GM19438 (cell line): ENCODE results near the gene ANKH.
A peak's percentile ranks its signal among the peaks of the same experiment; 100 is the strongest.
"Not testable (repeated sequence)": the region's sequence is repeated elsewhere in the genome, so short reads cannot be mapped to it uniquely, and the experiment has no call there.

Source experiments
- ATAC-seq: cut with Tn5 transposase; IDR thresholded peaks from one replicate; pipeline ENCODE4 v1.9.1; 2021; ENCODE audit warnings: low read depth; ENCODE audit not compliant: unreplicated experiment

The ANKH gene

DNA sequence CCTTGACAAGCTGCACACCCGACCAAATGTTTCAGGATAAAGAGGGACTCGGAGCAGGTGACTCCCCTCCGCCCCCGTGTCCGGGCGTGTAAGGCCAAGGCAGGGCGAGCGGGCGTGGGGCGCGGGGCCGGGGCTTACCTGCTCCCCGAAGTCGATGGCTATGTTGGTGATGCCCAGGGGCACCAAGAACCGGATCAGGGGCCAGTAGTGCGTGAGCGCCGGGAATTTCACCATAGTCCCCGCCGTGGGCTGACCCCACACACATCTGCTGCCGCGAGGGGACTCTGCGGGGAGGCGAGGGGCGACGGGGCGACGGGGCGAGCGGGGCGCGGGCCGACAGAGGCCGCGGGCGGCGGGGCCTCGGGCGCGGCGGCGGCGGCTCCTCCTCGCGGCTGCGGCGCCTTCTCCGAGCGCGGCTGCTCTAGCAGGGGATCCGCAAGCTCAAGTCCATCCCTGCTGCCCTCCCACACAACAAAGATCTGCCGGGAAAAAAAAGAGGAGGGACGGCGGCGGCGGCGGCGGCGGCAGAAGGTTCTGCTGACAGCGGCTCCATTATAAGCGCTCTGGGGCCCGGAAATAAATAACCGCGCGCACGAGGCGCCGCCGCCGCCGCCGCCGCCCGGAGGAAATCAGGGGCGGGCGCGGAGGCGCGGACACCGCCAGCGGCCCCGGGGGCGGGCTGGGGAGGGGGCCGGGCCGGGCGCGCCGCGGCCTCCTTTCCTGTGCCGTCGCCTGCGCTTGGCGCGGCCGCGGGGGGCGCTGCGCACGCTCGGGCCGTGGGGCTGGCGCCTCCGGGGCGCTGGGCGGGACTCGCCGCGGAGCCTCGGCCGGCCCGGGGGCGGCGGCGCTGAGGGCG is at the start of gene ANKH:
Gene ANKH (minus strand): TSS at position 565 of the 856 bp plus-strand sequence. CDS start 331 bp downstream, at position 234.
- peak; percentile 76 for ATAC-seq

DNA sequence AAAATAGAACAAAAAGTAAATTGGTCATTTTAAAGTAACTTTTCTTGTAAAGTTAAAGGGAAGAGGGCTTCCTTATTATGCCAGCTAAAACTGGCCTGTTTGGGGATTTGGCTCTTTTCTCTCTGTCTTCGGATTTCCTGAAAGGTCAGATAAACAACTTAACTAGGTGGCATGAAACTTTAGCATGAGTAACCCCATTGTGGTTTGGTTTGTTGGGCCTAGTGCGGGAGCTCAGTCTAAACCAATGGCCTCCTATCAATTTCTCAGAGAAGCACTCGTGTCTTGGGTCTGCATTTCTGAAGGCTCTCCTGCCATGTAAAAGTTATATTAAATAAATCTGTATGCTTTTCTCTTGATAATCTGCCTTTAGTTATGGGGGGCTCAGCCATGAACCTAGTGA is 48.5 kb upstream of the ANKH start:
- ATAC-seq, result no peak

GRCh38 chr5:14919106-14919505 is 47.5 kb upstream of the ANKH start:
- not testable (repeated sequence) for ATAC-seq

- no peak for ATAC-seq
Observed at GRCh38 chr5:14917719-14918118, 46.1 kb upstream of the ANKH start.

- ATAC-seq, result no peak
Observed at GRCh38 chr5:14915291-14915952, 43.8 kb upstream of the ANKH start.

DNA sequence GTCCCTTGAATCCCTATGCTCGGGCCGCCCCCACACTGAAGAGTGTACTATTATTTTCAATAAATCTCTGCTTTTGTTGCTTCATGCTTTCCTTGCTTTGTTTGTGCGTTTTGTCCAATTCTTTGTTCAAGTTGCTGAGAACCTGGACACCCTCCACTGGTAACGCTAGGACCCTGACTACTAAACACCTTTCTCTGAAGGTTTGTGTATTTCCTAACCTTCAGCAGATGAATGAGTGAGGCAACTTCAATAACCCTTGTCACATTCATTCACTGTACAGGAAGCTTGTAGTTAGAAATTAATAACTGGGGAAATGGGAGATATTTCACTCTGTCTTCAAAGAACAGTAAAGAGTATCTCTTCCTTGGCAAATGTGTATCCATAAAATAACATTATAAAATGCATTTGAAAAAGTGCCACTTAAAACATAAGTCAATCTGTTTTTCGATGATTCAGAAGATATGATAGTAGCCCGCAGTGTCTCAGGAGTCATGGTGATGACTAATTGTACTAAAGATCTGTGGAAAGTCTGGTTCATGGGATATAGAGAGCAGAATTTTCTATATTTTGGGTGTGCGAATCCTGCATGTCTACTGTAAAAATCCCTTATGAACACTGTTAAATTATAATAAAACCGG is 43.2 kb upstream of the ANKH start:
- ATAC-seq, result no peak

DNA sequence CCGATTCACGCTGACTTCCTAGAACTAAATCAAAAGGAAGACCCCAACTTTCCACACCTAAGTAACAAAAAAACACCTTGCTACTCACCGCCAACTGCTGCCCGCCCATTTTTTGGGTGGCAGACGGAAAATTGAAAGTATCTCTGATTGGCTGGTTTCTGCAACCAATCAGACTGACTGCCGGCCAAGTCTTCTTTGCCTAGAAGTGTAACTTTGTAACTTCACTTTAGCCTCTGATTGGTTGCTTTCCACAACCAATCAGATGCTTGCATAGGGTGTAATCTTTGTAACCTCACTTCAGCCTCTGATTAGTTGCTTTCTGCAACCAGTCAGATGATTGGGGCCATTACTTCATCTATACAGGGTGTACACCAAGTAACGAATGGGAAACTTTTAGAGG is 42.6 kb upstream of the ANKH start:
- ATAC-seq, result no peak

DNA sequence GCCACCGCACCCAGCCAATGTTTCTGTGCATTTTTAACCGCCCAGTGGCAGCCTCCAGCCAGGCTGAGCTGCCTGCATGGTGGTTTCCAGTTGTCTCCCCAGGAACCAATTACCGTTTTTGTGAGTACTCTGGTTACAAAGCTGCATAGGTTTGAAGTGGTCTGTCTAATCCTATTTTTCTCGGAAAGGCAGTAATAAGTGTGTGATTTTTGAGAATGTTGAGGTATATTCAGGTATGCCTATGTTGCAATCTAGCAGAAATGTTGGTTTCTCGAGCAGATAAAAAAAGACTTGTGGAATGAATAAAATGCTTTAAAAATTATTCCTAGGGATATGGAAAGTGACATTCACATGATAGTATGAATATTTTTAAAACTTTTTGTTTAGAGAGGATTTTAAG is 41.5 kb upstream of the ANKH start:
- ATAC-seq, result no peak

GRCh38 chr5:14912206-14912605 is 40.6 kb upstream of the ANKH start:
- ATAC-seq, result no peak

DNA sequence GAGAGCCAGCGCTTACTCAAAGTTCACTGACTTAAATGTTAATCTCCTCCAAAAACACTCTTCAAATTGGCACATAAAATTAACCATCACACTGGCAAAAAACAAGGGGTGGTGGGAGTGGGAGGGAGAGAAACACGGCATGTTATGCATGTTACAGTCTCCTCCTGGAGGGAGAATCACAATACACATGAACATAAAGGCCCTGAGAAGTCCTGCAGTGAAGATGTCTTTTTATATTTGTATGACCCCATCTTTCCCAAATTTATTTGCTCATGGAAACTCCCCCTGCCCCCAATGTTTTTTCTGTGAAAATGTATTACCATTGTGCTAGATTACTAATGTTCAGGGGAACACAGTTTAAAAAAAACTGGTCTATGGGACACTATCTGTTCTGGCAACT is 37.8 kb upstream of the ANKH start:
- no peak for ATAC-seq

- no peak for ATAC-seq
Observed at GRCh38 chr5:14908172-14908571, 36.6 kb upstream of the ANKH start.

- ATAC-seq, result no peak
Observed at GRCh38 chr5:14906628-14907027, 35.0 kb upstream of the ANKH start.

GRCh38 chr5:14902826-14903560 is 31.4 kb upstream of the ANKH start:
- ATAC-seq, result no peak

- no peak for ATAC-seq
Observed at GRCh38 chr5:14901462-14902051, 30.0 kb upstream of the ANKH start.

DNA sequence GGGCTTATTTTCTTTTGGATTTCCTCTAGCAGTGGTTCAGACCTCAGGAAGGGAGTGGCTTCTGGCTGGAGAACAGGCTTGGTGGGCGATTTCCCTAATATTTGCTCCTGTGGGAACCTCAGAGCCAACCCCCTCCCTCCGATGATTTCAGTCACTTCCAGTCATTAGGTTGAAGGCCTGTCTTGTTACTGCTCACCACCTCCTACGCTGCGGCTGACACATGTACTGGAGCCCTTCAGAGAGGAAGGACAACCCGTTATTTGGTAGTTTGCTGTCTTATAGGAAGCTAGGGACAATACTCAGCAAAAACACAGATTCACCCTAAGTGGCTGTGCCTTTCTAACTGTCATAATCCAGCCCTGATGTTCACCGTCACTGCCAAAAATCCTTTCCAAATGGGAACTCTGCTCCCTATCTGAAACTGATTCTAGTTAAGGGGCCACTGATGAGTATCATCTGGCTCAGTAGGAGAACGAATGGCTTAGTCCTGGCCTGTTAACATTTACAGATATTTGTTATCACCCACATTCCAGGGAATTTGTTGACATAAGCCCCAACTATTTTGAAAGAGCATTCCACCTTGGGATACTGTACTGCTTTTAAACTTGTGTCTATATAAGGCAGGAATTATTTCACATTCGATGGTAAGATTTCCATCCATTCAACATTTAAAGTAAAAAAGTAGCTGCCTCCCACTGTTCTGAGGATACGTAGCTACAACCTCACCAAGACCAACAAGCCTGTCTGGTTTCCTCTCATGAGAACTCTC is 29.3 kb upstream of the ANKH start:
- no peak for ATAC-seq

GRCh38 chr5:14896131-14896530 is 24.6 kb upstream of the ANKH start:
- no peak for ATAC-seq

DNA sequence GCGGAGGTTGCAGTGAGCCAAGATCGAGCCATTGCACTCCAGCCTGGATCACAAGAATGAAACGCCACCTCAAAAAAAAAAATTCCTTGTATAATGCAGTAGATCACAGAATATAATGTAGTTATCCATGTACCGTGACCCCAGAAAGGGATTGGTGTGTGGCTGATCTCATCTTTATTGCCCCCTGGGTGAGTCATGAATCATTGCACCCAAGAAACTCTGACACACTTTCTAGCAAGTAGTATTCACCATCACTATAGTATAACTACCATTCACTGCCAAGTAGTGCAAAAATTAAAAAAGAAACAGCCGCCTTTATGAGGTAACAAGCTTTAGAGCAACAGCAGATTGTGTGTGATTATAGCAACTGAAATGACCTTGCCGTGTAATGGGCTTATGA is 23.7 kb upstream of the ANKH start:
- ATAC-seq, result no peak

DNA sequence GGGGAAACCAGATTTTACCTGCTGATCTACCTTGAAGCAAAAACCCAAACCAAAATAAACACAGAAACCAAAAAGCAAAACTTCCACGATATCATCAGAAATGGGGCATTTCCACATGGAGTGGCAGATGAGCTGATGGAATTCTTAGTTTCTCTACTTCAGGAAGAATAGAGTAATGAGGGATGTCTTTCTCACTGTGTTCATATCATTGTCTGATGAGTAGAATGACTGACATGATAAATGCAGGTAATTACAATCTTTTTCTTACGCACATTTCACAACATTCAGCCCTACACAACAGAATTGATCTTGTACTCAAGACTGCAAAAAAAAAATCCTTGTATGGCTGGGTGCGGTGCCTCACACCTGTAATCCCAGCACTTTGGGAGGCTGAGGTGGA is 23.2 kb upstream of the ANKH start:
- no peak for ATAC-seq

DNA sequence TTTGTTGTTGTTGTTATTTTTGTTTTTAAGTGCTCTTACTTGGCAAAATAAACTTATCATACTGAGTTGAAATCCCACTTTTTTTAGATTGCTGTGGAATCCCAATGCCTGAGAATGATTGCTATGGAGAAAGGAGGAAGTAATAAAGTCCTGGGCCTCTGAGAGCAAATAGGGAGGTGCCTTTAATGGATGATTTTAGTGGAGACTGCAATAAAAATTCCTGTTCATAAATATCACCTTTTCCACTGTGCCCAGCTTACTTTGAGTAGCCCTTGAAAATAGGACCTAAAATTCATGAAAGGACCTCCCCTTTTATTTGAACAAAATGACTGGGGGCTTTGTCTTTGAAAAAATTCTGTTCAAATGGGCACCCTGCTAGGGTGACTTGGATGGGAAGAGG is 21.8 kb upstream of the ANKH start:
- ATAC-seq, result no peak

GRCh38 chr5:14890846-14891245 is 19.3 kb upstream of the ANKH start:
- ATAC-seq, result no peak
